OCI-LY7 (cell line): ENCODE data around the gene MRPL18. TPM values are rescaled to one million over a fixed set of nuclear protein-coding genes. Genes with fewer than 3 reads are reported as not detected.
"Not testable (repeated sequence)": the region's sequence is repeated elsewhere in the genome, so short reads cannot be mapped to it uniquely, and the experiment has no call there.

ENCODE experiments used
- BruUV-seq: library from RNA; stranded (reverse); fragments of 400-500 nt; replicated peaks from 2 replicates; lab custom pipeline; 2021; lab: Mats Ljungman, UMichigan
- CTCF ChIA-PET: fragments of 300-600 bp; sonication (Branson Sonifier 250); formaldehyde crosslinking; loops from one replicate; lab custom pipeline; 2022; ENCODE audit warnings: antibody characterized with exemption; ENCODE audit not compliant: unreplicated experiment; lab: Charles Lee
- POLR2A ChIA-PET: fragments of 300-600 bp; sonication (Branson Sonifier 250); formaldehyde crosslinking; loops from one replicate; lab custom pipeline; 2022; ENCODE audit warnings: antibody characterized with exemption; lab: Charles Lee
- DNase-seq: peaks from one replicate; pipeline ENCODE4 v3.0.0-alpha.2; 2015; ENCODE audit warnings: low spot score
- H2AFZ ChIP-seq: fragments of 200-600 bp; sonication (generic), shearing (Covaris generic); 2 replicates; pipeline ENCODE4 v1.6.1; 2014; ENCODE audit warnings: mild to moderate bottlenecking, antibody characterized with exemption, low read length, moderate library complexity
- H3K27ac ChIP-seq: fragments of 200-600 bp; sonication (generic); 2 replicates; pipeline ENCODE4 v1.5.1; 2014; ENCODE audit warnings: mixed run types, low read depth, mild to moderate bottlenecking, moderate library complexity, low read length, inconsistent platforms; ENCODE audit not compliant: poor library complexity, severe bottlenecking
- H3K36me3 ChIP-seq: fragments of 200-600 bp; sonication (generic); 2 replicates; pipeline ENCODE4 v1.6.1; 2014; ENCODE audit warnings: mild to moderate bottlenecking, antibody characterized with exemption, low read length, moderate library complexity, mixed read lengths; ENCODE audit not compliant: insufficient read depth
- H3K4me1 ChIP-seq: fragments of 200-600 bp; sonication (generic); 2 replicates; pipeline ENCODE4 v1.5.1; 2014; ENCODE audit warnings: mild to moderate bottlenecking, low read length; ENCODE audit not compliant: insufficient read depth, poor library complexity, severe bottlenecking
- H3K4me2 ChIP-seq: fragments of 200-600 bp; sonication (generic); 2 replicates; pipeline ENCODE4 v1.6.1; 2014; ENCODE audit warnings: mild to moderate bottlenecking, low read length
- H3K4me3 ChIP-seq: fragments of 200-600 bp; sonication (generic); 2 replicates; pipeline ENCODE4 v1.5.1; 2014; ENCODE audit warnings: mild to moderate bottlenecking, low read depth, low read length; ENCODE audit not compliant: poor library complexity, severe bottlenecking
- H3K79me2 ChIP-seq: fragments of 200-600 bp; sonication (generic); 2 replicates; pipeline ENCODE4 v1.6.1; 2016; ENCODE audit warnings: low read depth, mild to moderate bottlenecking, low read length, moderate library complexity, mixed read lengths; ENCODE audit not compliant: insufficient read depth
- H3K9me2 ChIP-seq: fragments of 200-600 bp; sonication (generic); 2 replicates; pipeline ENCODE4 v1.6.1; 2016; ENCODE audit warnings: mild to moderate bottlenecking, low read length, mixed read lengths; ENCODE audit not compliant: insufficient read depth
- H3K9me3 ChIP-seq: fragments of 200-600 bp; sonication (generic); 2 replicates; pipeline ENCODE4 v1.6.1; 2014; ENCODE audit warnings: mild to moderate bottlenecking, mixed run types, low read length, mixed read lengths
- H4K20me1 ChIP-seq: fragments of 200-600 bp; sonication (generic); 2 replicates; pipeline ENCODE4 v1.6.1; 2014; ENCODE audit warnings: mild to moderate bottlenecking, antibody characterized with exemption, low read length, moderate library complexity, mixed read lengths; ENCODE audit not compliant: insufficient read depth
- CTCF ChIP-seq: fragments of 200-600 bp; sonication (generic); conservative IDR thresholded peaks from 2 replicates; pipeline ENCODE4 v1.5.1; 2014; ENCODE audit warnings: mild to moderate bottlenecking, antibody characterized with exemption, low read length, moderate library complexity, mixed read lengths
- EZH2phosphoT487 ChIP-seq: fragments of 200-600 bp; sonication (generic); IDR thresholded peaks from 2 replicates; pipeline ENCODE4 v1.6.1; 2018; ENCODE audit warnings: low read depth, borderline replicate concordance, mild to moderate bottlenecking, mixed run types, antibody characterized with exemption, low read length, moderate library complexity, mixed read lengths
- intact Hi-C: fragments of 100-400 bp; cut with micrococcal nuclease; formaldehyde crosslinking; loops from one replicate; pipeline ENCODE4 v1.10.0; 2022; ENCODE audit not compliant: unreplicated experiment
- total RNA-seq, 2 experiments: library from RNA; depleted of rRNA in 1 of 2; stranded (reverse); fragments of >200 nt in 1 of 2; shearing (Covaris generic) in 1 of 2; gene quantifications; 2 replicates each; pipeline ENCODE4 v1.2.3, GENCODE V29; 2014 to 2022

Gene MRPL18
- total RNA-seq, 2 experiments from 2014 or later, result 117 to 128 TPM

GRCh38 chr6:159813781-159814180, 23.5 kb downstream of the MRPL18 start:
- Histone ChIP-seq H3K36me3 (no peaks in the 10 kb centered on the region), H3K4me2 (no peak overlapping the region), H3K27ac (no peak overlapping the region), H3K9me3 (no peaks in the 10 kb centered on the region), H3K4me1 (peaks cover 19% of the 10 kb centered on the region), H3K4me3 (no peak overlapping the region), H4K20me1 (no peaks in the 10 kb centered on the region), H3K79me2 (no peaks in the 10 kb centered on the region), H2AFZ (no peak overlapping the region), H3K9me2 (no peaks in the 10 kb centered on the region)
- DNase-seq, result no peak
- ChIA-PET POLR2A (interaction anchor here (1.2 to 2.1 kb wide), 2 partner anchors 12 to 17 kb away, joined by 6 to 9 read pairs; no protein-coding TSS in a partner anchor), CTCF (no interaction called here)
- no TSS peak for BruUV-seq
- TF ChIP-seq EZH2phosphoT487, result no peak
- no peak for TF ChIP-seq CTCF
- intact Hi-C loops, result no loop called here

DNA sequence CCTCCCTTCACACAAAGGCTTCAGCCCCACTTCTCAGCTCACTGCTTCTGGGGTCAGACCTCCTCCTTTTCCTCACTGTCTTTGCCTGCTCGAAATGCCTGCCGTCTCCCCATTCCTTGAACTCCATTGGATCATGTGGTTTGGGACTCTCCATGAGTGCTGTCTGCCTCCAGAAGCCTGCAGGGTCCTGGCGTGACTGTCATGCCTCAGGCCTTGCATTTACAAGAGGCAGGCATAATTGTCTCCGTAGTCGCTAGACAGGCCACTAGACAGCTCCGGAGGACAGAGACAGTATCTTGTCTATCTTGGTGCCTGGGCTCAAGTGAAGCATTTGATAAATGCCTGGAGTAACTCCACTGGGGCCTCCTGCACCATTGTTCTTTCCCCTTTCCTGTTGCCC, 25.1 kb downstream of the MRPL18 start:
- H3K9me3 ChIP-seq, result no peaks in the 10 kb centered on the region
- ChIA-PET CTCF (no interaction called here), POLR2A (no interaction called here)
- H4K20me1 ChIP-seq, result no peaks in the 10 kb centered on the region
- H3K27ac ChIP-seq, result no peak overlapping the region
- H2AFZ ChIP-seq, result no peak overlapping the region
- no peaks in the 10 kb centered on the region for H3K9me2 ChIP-seq
- H3K4me3 ChIP-seq, result no peak overlapping the region
- no peak for DNase-seq
- intact Hi-C loops, result no loop called here
- H3K36me3 ChIP-seq, result no peaks in the 10 kb centered on the region
- no TSS peak for BruUV-seq
- no peak for TF ChIP-seq CTCF
- TF ChIP-seq EZH2phosphoT487, result no peak
- no peak overlapping the region for H3K4me2 ChIP-seq
- H3K79me2 ChIP-seq, result no peaks in the 10 kb centered on the region
- peaks cover 14% of the 10 kb centered on the region for H3K4me1 ChIP-seq

DNA sequence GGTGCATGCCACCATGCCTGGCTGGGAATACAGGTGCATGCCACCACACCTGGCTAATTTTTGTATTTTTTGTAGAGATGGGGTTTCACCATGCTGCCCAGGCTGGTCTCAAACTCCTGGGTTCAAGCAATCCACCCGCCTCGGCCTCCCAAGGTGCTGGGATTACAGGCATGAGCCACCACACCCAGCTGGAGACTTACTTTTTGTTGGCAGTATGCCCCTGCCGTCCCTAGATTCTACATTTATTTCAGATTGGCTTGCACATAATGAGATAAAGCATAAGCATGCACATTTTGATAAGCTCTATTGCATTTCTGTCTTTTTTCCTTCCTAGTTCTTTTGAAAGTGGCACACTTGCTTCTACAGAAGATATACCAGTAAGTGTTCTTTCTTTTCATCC, 26.5 kb downstream of the MRPL18 start:
- H3K9me2 ChIP-seq, H3K4me3 ChIP-seq, intact Hi-C loops, BruUV-seq, H3K79me2 ChIP-seq, H2AFZ ChIP-seq, H3K9me3 ChIP-seq, H3K27ac ChIP-seq, DNase-seq, H4K20me1 ChIP-seq, H3K36me3 ChIP-seq, H3K4me2 ChIP-seq, CTCF ChIA-PET, H3K4me1 ChIP-seq: not testable (repeated sequence)
- POLR2A ChIA-PET, result interaction anchor here (1.6 kb wide), 1 partner anchor 13 kb away, joined by 3 read pairs; no protein-coding TSS in a partner anchor
